GM12872 (cell line): ENCODE results near the gene ROR2.

ENCODE experiments used
- TF ChIP-seq, protein P1 (sequence below): IDR thresholded peaks from 3 replicates; pipeline ENCODE4 v1.5.1; 2011; ENCODE audit warnings: low read depth, mild to moderate bottlenecking, low read length, moderate library complexity; ENCODE audit not compliant: insufficient read depth

Gene ROR2

GRCh38 chr9:91604451-91605179 is 345.4 kb downstream of the ROR2 start:
- TF ChIP-seq, protein P1, sequence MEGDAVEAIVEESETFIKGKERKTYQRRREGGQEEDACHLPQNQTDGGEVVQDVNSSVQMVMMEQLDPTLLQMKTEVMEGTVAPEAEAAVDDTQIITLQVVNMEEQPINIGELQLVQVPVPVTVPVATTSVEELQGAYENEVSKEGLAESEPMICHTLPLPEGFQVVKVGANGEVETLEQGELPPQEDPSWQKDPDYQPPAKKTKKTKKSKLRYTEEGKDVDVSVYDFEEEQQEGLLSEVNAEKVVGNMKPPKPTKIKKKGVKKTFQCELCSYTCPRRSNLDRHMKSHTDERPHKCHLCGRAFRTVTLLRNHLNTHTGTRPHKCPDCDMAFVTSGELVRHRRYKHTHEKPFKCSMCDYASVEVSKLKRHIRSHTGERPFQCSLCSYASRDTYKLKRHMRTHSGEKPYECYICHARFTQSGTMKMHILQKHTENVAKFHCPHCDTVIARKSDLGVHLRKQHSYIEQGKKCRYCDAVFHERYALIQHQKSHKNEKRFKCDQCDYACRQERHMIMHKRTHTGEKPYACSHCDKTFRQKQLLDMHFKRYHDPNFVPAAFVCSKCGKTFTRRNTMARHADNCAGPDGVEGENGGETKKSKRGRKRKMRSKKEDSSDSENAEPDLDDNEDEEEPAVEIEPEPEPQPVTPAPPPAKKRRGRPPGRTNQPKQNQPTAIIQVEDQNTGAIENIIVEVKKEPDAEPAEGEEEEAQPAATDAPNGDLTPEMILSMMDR: no peak

GRCh38 chr9:91603932-91604331 is 346.1 kb downstream of the ROR2 start:
- TF ChIP-seq, protein P1: no peak

- TF ChIP-seq, protein P1: no peak
Measured at GRCh38 chr9:91599564-91599963, 350.5 kb downstream of the ROR2 start.

DNA sequence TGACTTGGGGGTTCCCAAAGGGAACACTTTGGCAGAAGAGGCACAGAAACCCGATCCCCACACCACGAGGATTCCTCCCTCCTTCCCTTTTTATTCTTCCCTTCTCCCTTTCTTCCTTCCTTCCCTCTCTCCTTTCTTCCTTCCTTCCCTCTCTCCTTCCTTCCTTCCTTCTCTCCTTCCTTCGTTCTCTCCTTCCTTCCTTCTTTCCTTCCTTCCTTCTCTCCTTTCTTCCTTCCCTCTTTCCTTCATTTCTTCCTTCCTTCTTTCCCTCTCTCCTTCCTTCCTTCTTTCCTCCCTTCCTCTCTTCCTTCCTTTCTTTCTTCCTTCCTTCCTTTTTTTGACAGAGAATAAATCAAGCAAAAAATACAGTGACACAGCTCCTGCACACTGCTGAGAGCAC is 358.4 kb downstream of the ROR2 start:
- TF ChIP-seq, protein P1: no peak

GRCh38 chr9:91589101-91589553 is 360.9 kb downstream of the ROR2 start:
- TF ChIP-seq, protein P1: no peak

DNA sequence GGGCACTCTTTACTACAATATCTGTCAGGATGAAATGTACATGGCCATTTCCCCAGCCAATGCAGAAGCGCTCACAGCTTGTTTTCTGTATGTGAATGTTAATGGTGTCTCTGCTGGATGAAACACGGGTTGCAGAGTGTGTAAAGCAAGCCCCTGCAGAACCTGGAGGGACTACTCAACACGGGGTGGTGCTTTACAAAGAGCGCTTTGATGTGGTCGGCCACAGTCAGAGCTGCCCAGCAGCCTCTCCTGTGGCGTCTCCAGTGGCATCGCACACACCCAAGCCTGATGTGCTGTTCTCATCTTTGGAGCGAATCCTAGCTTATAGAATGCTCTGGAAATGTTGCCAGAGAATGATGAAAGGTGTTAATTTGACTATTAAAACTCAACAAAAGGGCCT is 363.7 kb downstream of the ROR2 start:
- TF ChIP-seq, protein P1: no peak

- TF ChIP-seq, protein P1: no peak
Measured at GRCh38 chr9:91583966-91584365, 366.1 kb downstream of the ROR2 start.
